Muscle layer of duodenum (tissue), 2 donors: ENCODE results near the gene VDR.

Experiments
- H3K27ac ChIP-seq: one replicate; pipeline ENCODE4 v1.7.0; 2013; ENCODE audit warnings: mild to moderate bottlenecking, low read length
- H3K27me3 ChIP-seq: one replicate; pipeline ENCODE4 v1.7.0; 2013; ENCODE audit warnings: low read depth, mild to moderate bottlenecking, control low read depth, low read length
- H3K36me3 ChIP-seq, 2 donors: one replicate each; pipeline ENCODE4 v1.7.0; 2013; ENCODE audit warnings: low read length in 2 of 2, control low read depth in 1 of 2, mild to moderate bottlenecking in 1 of 2; ENCODE audit not compliant: insufficient read depth in 2 of 2, control insufficient read depth in 1 of 2
- H3K4me1 ChIP-seq, 2 donors: one replicate each; pipeline ENCODE4 v1.7.0; 2013; ENCODE audit warnings: low read length in 2 of 2, mild to moderate bottlenecking in 2 of 2, control low read depth in 1 of 2, moderate library complexity in 1 of 2; ENCODE audit not compliant: insufficient read depth in 2 of 2, control insufficient read depth in 1 of 2
- H3K4me3 ChIP-seq, 2 donors: one replicate each; pipeline ENCODE4 v1.7.0; 2013; ENCODE audit warnings: low read length in 2 of 2, low read depth in 1 of 2, mild to moderate bottlenecking in 1 of 2
- H3K9me3 ChIP-seq, 2 donors: one replicate each; pipeline ENCODE4 v1.7.0; 2013; ENCODE audit warnings: low read length in 2 of 2, control low read depth in 1 of 2, mild to moderate bottlenecking in 1 of 2; ENCODE audit not compliant: control insufficient read depth in 1 of 2
- donor health status: healthy.

The VDR gene

DNA sequence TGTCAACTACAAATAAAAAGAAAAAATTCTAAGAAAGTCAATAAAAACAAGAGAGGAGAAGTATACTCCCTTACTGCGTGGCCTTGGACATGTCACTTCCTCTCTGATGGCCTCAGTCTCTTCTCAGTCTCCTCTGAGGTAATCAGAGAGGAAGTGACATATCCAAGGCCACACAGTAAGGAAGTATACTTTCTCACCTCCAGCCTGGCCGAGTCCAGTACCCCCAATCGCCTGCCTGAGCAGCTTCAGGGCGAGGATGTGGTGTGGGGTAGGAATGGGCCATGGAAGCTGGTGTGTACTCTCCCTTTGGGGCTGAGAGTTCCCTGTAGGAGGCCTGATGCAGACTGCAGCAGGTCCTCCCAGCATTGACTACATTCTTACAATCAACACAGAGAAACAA lies 15.8 kb downstream of the VDR start:
- Histone ChIP-seq H3K27ac (peak overlapping the region; percentile 43), H3K4me1 (peaks cover 0 to 12% of the 10 kb centered on the region in 2 donors), H3K36me3 (no peaks in the 10 kb centered on the region), H3K27me3 (no peaks in the 10 kb centered on the region), H3K4me3 (no peak overlapping the region), H3K9me3 (no peaks in the 10 kb centered on the region)

- no peaks in the 10 kb centered on the region for H3K27me3 ChIP-seq
- peaks cover 0 to 12% of the 10 kb centered on the region in 2 donors for H3K4me1 ChIP-seq
- peak overlapping the region; percentile 43 for H3K27ac ChIP-seq
- no peaks in the 10 kb centered on the region for H3K9me3 ChIP-seq
- H3K36me3 ChIP-seq: no peaks in the 10 kb centered on the region
- no peak overlapping the region for H3K4me3 ChIP-seq
These were observed 16.5 kb downstream of the VDR start for GRCh38 chr12:47888153-47888819.

- Histone ChIP-seq H3K4me1 (peaks cover 0 to 12% of the 10 kb centered on the region in 2 donors), H3K27me3 (no peaks in the 10 kb centered on the region), H3K9me3 (no peaks in the 10 kb centered on the region), H3K36me3 (no peaks in the 10 kb centered on the region), H3K4me3 (no peak overlapping the region), H3K27ac (no peak overlapping the region)
These were observed 17.3 kb downstream of the VDR start for GRCh38 chr12:47887529-47887928.

- no peak overlapping the region for H3K27ac ChIP-seq
- H3K36me3 ChIP-seq: no peaks in the 10 kb centered on the region
- peaks cover 0 to 12% of the 10 kb centered on the region in 2 donors for H3K4me1 ChIP-seq
- no peak overlapping the region for H3K4me3 ChIP-seq
- H3K9me3 ChIP-seq: no peaks in the 10 kb centered on the region
- no peaks in the 10 kb centered on the region for H3K27me3 ChIP-seq
These were observed 18.1 kb downstream of the VDR start for GRCh38 chr12:47886510-47887240.

- Histone ChIP-seq H3K9me3 (no peaks in the 10 kb centered on the region), H3K27ac (no peak overlapping the region), H3K36me3 (no peaks in the 10 kb centered on the region), H3K4me3 (no peak overlapping the region), H3K27me3 (no peaks in the 10 kb centered on the region), H3K4me1 (peaks cover 0 to 8% of the 10 kb centered on the region in 2 donors)
These were observed 19.2 kb downstream of the VDR start for GRCh38 chr12:47885566-47885965.

DNA sequence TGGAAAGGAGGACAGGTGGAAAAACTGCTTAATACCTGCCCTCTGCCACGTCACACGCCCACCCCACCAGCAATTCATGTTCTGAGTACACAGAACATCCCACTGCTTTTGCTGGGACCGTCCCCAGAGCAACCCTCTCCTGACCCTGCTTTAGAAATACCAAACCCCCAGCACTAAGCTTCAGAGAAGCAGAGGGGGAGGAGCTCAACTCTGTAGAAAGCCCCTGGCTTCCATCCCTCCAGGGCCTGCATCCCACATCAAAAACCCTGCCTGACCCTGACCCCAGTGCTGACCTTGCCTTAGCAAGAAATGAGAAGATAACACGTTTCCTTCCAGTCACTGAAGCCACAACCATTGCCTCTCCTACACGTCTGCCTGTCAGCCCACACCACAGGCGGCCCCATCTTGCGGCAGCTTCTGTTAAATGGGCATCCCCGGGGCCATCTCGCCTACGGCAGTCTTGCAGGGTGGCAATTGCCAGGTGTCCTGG lies 19.7 kb downstream of the VDR start:
- Histone ChIP-seq H3K27ac (no peak overlapping the region), H3K27me3 (no peaks in the 10 kb centered on the region), H3K9me3 (no peaks in the 10 kb centered on the region), H3K36me3 (no peaks in the 10 kb centered on the region), H3K4me3 (no peak overlapping the region), H3K4me1 (peaks cover 0 to 8% of the 10 kb centered on the region in 2 donors)

DNA sequence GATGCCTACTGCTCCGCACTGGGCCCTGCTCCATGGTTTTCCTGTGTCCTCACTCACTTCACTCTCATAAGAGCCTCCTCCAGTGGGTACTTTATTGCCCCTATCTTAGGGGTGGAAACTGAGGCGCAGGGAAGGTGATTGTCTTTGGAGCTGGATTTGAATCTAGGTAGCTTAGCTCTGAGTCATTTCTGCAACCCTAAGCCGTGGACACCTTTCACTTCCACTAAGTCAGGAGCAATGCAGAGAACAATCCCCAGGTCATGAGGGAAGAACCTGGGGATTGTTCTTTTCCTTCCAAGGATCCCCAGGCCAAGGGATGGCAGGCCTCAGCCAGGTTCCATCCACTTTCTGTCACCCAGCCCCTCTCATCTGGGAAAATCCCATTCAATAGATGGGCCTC lies 20.3 kb downstream of the VDR start:
- Histone ChIP-seq H3K36me3 (no peaks in the 10 kb centered on the region), H3K9me3 (no peaks in the 10 kb centered on the region), H3K4me1 (peaks cover 0 to 7% of the 10 kb centered on the region in 2 donors), H3K27ac (no peak overlapping the region), H3K27me3 (no peaks in the 10 kb centered on the region), H3K4me3 (no peak overlapping the region)

GRCh38 chr12:47883663-47884195 lies 21.1 kb downstream of the VDR start:
- peak overlapping the region; percentile 51 for H3K27ac ChIP-seq
- H3K27me3 ChIP-seq: no peaks in the 10 kb centered on the region
- H3K36me3 ChIP-seq: no peaks in the 10 kb centered on the region
- peaks cover 0 to 4% of the 10 kb centered on the region in 2 donors for H3K4me1 ChIP-seq
- H3K4me3 ChIP-seq: no peak overlapping the region
- no peaks in the 10 kb centered on the region for H3K9me3 ChIP-seq

DNA sequence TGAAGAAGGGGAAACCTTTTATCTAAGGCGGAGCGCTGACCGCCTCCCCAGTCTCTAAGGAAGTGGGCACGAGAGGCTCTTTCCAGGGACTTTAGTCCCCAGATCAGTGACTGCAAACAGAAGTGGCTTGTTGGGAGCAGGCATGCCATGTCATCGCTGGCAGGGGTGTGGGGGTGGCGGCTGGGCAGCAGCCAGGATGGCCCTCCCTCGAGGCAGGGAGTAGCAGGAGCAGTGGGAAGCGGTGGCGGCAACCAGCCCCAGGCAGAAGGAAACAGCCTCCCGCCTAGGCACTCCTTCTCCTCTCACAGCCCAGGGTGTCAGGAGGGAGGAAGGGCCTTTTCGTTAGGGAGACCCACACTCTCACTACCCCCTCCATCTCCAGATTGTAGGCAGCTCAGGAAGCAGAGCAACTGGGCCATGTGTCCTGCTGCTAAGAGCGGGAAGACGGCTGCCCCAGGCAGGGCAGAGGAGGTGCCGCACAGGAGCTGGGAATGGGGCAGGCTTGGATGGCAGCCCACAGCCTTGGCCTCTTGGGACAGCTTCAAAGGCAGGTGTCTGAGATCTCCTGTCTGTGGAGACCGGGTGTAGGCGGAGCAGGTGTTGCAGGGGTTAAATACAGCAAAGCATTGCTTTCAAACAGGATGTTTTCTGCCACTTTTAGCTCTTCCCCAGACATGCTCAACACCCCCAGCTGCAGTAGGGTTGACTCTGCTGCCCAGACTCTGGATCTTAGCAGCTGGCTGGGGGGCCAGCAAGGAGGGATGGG lies 21.8 kb downstream of the VDR start:
- H3K27me3 ChIP-seq: no peaks in the 10 kb centered on the region
- peaks cover 0 to 4% of the 10 kb centered on the region in 2 donors for H3K4me1 ChIP-seq
- no peaks in the 10 kb centered on the region for H3K9me3 ChIP-seq
- H3K27ac ChIP-seq: peak overlapping the region; percentile 51
- peaks cover 0 to 6% of the 10 kb centered on the region in 2 donors for H3K36me3 ChIP-seq
- no peak overlapping the region for H3K4me3 ChIP-seq

GRCh38 chr12:47881826-47882427 lies 22.9 kb downstream of the VDR start:
- Histone ChIP-seq H3K9me3 (no peaks in the 10 kb centered on the region), H3K27me3 (no peaks in the 10 kb centered on the region), H3K27ac (no peak overlapping the region), H3K4me1 (peaks cover 0 to 4% of the 10 kb centered on the region in 2 donors), H3K36me3 (peaks cover 0 to 6% of the 10 kb centered on the region in 2 donors), H3K4me3 (no peak overlapping the region)
